GM18498 (cell line): ENCODE data around the gene RNF31.

Experiments used
- ATAC-seq: cut with Tn5 transposase; IDR thresholded peaks from one replicate; pipeline ENCODE4 v1.9.1; 2021; ENCODE audit warnings: mild to moderate bottlenecking, moderate library complexity; ENCODE audit not compliant: unreplicated experiment

RNF31 gene

DNA sequence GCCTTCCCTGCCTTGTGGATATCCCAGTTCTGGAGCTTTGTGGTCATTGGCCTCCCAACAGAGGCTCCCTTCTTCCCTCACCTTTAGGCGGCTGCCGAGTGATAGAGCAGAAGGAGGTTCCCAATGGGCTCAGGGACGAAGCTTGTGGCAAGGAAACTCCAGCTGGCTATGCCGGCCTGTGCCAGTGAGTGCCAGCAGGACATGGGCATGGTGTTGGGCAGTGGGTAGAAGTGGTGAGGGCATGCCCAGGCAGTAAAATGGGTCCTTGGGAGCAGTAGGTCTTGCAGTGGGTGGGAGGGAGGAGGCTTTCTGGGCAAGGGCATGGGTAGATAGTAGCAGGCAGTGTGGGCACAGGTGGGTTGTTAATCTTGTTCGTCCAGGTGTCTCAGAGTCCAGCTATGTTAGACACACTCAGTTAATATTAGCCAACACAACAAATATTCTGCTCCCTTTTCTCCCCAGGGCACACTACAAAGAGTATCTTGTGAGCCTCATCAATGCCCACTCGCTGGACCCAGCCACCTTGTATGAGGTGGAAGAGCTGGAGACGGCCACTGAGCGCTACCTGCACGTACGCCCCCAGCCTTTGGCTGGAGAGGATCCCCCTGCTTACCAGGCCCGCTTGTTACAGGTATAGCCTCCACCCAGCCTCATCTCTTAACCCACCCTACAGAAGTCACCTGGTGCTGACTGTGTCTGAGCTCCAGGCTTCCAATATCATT is 12.6 kb downstream of the RNF31 start:
- no peak for ATAC-seq

DNA sequence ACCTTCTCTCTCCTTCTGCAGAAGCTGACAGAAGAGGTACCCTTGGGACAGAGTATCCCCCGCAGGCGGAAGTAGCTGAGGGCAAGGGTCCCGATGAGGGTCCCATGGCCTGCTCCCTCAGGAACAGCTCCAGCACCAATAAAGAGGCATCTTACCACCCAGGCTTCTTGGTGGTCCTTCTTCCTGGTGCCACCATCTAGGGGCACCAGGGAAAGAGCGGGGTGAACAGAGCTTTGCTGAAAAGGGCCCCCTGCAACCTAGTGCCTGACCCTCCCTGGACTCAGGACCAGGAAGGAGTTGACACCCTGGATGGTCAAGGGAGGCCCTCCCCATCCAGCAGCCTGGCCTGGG is 13.2 kb downstream of the RNF31 start:
- ATAC-seq: peak; percentile 13

DNA sequence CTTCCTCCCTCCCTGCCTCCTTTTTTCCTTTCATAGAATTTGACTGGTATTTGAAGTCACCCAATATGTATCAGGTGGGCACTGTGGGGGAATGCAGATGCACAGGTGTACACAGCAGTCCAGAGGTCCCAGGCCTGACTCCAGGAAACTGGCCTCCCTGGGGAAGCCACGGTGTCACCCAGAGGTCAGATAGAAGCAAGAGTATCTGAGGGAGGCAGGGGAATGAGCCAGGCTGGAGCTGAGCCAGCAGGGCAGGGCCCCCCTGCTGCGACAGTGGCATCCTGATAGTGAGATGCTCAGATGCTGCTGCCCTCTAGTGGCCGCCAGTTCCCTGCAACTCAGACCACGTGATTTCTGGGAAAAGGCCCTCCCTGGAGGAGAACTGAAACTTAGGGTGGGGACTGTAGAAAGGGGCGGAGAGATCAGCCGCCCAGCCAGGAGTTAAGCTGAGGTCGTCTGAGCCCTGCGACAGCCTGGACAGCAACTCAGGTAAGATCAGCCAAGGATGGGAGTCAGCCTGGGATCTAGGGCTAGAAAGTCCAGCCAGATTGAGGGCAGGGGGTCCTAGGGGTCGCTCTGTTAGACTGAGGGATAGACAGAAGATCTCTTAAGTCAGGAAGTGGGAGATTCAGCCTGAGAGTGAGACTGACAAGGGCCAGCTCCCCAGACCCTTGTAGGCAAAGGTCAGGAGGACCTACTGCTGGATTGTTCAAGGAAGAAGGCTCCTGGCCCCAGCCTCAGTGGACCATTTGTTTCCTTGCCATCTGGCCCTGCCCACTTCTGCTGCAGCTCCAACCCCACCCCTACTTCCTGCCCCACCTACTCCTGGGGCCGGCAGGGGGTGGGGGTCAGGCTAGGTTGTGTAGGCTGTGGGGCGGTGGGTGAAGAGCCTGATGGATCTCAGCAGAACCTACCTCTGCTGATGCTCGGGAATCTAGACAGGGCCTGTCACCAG is 13.8 kb downstream of the RNF31 start, which contains the start of gene IRF9:
Gene IRF9 (plus strand): TSS at position 416 of the 955 bp plus-strand sequence. CDS start 880 bp downstream, outside the sequence.
- peak; percentile 80 for ATAC-seq

DNA sequence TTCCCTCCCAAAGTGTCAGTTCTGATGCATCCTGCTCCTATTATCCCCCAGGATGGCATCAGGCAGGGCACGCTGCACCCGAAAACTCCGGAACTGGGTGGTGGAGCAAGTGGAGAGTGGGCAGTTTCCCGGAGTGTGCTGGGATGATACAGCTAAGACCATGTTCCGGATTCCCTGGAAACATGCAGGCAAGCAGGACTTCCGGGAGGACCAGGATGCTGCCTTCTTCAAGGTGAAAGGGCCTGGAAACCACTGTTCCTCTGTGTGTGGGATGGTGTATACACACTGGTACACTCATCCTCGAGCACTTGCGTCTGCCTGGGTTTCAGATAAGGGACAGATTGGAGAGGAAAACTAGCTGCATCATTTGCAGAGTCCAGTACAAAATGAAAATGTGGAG is 14.8 kb downstream of the RNF31 start:
- ATAC-seq: no peak

DNA sequence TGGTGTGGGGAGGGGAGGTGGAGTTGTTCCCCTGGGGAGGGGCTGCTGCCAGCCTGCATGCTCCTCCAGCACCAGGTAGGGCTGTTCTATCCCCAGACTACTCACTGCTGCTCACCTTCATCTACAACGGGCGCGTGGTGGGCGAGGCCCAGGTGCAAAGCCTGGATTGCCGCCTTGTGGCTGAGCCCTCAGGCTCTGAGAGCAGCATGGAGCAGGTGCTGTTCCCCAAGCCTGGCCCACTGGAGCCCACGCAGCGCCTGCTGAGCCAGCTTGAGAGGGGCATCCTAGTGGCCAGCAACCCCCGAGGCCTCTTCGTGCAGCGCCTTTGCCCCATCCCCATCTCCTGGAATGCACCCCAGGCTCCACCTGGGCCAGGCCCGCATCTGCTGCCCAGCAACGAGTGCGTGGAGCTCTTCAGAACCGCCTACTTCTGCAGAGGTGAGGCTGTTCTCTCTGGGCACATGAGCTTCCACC is 17.3 kb downstream of the RNF31 start:
- ATAC-seq: no peak

DNA sequence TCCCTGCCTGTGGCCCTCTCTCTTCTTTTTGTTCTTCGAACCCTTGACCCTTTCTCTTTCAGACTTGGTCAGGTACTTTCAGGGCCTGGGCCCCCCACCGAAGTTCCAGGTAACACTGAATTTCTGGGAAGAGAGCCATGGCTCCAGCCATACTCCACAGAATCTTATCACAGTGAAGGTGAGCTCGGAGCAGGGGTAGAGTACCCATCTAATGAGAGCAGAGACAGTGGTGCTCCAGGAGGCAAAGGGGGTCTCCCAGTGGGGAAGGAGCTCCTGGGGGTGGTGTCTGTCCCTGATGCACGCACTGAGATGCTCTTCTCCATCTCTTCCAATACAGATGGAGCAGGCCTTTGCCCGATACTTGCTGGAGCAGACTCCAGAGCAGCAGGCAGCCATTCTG is 18.5 kb downstream of the RNF31 start:
- ATAC-seq: no peak

DNA sequence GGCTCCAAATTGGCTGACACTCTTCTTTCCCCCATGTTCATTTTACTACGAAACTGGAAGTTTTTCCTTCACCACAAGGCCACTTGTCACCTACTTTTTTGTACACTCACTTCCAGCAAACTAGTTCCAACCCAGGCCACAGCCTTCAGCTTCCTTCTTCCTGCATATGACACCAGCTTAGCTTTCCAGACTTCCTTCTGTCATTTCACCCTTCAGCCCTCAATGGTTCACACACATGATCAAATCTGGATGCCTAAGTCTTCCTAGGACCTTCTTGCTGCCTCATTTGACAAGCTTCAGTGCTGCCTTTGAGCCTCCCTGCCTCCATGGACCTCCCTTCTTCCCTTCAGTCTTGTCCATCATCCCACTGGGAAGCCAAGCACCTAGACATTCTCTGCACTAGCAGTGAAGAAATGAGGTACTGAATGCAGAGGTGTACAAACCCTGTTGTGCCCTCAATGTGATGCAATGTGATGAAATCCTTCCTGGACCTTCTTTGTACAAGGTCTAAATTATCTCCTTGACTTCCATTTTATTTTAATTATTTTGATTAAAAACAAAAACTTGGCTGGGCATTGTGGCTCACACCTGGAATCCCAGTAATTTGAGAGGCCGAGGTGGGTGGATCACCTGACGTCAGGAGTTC is 20.3 kb downstream of the RNF31 start:
- ATAC-seq: no peak

DNA sequence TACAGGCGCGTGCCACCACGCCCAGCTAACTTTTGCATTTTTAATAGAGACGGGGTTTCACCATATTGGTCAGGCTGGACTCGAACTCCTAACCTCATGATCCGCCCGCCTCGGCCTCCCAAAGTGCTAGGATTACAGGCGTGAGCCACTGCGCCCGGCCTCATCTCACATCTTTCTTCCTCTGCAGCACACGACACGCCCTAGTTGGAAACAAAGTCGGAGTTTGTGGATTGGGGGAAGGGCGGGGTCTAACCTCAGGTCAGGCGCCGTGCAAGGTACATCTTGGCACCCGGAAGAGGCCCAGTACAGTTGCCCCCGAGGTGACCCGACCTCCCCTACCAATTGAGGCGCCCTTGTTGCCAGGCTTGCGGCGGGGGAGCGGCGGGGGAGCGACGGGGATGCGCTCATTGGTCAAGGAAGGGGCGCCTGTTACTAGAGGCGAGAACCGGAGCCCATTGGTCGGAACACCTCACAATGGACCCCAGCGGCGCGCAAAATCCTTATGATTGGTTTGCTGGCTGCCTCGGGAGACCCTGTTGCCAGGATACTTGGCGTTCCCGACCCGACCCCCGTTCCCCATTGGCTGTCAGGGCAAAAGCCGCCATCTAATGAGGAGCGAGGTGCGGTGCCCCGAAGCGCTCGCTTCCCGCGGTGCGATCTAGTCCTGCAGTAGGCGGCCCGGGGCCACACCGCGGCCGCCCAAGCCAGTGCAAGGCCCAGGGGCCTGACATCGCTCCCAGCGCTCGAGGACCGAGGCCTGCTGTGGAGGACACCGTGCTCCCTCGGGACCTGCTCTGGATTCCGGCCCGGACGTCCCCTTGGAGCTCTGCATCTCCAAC is 24.3 kb downstream of the RNF31 start, which contains the start of gene REC8:
Gene REC8 (plus strand): TSS at position 659 of the 839 bp plus-strand sequence. CDS start 473 bp downstream, outside the sequence.
- ATAC-seq: peak; percentile 82

DNA sequence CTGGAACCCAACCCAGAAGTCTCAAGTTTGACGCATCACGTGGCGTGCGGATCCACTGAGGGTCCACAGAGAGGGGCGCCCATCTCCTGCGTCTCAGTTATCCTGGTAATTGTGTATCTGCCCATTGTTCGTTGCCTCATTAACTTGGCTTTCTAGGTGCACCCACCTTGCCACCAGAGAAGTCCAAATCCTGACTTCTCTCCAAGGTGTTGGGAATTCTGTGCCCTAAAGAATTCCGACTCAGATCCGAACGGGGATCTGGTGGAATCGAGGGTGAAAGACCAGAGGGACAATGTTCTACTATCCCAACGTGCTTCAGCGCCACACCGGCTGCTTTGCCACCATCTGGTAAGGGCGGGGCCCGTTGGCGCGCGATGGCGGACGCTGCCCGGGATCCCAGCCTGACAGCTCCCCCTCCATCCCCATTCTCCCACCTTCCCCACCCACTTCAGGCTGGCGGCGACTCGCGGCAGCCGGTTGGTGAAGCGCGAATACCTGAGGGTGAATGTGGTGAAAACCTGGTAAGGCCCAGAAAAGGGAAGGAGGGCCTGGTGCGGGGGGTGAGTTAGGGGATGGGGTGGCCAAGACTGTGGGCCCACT is 25.1 kb downstream of the RNF31 start:
- no peak for ATAC-seq

DNA sequence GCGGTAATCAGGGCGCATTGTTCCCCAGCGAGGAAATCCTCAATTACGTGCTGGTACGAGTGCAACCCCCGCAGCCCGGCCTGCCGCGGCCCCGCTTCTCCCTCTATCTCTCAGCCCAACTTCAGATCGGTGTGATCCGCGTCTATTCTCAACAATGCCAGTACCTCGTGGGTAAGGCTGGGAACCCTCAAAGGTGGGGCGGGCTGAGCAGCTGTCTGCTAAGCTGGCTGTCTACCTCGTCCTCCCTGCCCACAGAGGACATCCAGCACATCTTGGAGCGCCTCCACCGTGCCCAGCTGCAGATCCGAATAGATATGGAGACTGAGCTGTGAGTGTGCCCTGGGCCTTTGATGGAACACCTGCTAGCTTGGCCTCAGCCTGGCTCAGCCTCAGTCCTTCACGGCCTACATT is 25.6 kb downstream of the RNF31 start:
- ATAC-seq: no peak

DNA sequence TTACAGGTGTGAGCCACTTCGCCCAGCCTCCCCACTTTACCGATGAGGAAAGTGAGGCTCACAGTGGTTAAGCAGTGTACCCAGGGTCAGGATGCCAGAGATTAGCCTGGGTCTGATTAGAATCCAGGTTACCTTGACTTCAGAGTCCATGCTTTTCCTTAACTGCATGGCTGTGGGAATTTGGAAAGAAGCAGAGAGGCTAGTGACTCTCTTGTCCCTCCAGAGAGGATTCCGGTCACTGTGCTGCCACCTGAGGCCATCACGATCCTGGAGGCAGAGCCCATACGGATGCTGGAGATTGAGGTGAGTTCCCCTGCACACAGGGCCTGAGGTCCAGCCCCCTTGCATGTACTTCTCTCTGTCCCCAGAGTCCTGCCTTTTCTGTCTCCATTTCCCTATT is 29.3 kb downstream of the RNF31 start:
- ATAC-seq: no peak

DNA sequence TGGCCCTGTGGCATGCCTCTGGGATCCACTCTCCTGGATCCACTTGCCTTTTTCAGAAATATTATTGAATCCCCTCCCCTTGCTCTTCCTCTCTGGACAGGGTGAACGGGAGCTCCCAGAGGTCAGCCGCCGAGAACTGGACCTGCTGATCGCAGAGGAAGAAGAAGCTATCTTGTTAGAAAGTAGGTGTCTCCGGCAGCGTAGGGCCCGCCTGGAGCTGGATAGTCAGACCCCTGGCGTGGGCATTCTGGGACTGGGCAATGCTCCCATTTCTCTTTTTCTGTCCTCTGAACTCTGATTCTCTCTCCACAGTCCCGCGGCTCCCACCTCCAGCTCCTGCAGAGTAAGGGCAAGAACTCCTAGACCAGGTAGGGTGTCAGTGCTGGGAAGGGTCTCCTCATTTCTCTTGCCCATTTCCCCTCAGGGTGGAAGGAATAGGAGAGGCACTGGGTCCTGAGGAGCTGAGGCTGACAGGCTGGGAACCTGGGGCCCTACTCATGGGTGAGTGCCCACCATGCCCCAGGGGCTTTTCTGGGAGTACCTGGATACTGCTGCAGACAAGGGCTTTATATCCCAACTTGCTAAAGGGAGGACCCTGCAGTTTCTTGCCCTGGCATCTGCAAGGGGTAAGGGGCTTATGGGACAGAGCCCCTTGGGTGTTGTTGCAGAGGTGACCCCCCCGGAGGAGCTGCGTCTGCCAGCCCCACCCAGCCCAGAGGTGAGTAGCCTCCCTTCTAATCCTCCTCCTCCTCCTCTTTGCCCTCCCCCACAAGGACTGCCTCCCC is 29.9 kb downstream of the RNF31 start:
- no peak for ATAC-seq

DNA sequence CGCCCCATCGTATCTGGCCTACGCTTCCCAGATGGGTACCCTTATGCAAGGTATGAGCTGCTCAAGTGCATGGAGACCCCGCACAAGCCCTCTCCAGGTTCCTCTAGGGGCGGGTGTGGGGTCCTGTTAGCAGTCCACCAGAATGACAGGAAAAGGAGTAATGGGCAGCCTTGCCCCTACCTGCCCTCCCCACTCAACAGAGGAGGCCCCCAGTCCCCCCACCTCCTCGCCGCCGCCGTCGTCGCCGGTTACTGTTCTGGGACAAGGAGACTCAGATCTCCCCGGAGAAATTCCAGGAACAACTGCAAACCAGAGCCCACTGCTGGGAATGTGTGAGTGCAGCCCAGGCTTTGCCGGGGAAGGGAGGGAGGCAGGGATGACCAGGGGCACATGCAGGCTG is 30.6 kb downstream of the RNF31 start:
- ATAC-seq: no peak

DNA sequence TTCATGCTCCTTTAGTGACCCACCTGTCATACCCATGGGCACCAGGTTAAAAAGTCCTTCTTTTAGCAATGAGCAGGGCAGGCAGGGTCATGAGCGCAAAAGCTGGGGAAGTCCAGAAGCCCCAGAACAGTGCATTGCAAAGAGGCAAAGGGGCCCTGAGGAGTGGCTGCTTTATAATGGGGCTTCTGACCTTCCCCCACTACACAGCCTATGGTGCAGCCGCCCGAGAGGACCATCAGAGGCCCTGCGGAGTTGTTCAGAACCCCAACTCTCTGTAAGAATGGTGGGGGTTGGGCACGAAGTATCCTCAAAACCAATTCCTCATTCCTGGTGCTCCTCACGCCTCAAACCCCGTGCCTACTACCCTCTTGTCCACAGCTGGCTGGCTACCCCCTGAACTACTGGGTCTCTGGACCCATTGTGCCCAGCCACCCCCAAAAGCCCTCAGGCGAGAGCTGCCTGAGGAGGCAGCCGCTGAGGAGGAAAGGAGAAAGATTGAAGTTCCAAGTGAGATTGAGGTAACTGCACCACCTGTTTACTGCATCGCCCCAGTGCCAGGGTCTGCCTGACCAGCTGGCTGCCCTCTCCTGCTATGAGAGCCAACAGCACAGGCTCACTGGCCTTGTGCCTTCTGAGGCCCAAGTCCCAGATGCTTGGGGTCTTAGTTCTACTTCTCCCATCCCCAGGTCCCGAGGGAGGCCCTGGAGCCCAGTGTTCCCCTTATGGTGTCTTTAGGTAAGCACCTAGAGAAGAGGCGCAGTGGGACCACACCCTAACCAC is 31.3 kb downstream of the RNF31 start:
- ATAC-seq: no peak

DNA sequence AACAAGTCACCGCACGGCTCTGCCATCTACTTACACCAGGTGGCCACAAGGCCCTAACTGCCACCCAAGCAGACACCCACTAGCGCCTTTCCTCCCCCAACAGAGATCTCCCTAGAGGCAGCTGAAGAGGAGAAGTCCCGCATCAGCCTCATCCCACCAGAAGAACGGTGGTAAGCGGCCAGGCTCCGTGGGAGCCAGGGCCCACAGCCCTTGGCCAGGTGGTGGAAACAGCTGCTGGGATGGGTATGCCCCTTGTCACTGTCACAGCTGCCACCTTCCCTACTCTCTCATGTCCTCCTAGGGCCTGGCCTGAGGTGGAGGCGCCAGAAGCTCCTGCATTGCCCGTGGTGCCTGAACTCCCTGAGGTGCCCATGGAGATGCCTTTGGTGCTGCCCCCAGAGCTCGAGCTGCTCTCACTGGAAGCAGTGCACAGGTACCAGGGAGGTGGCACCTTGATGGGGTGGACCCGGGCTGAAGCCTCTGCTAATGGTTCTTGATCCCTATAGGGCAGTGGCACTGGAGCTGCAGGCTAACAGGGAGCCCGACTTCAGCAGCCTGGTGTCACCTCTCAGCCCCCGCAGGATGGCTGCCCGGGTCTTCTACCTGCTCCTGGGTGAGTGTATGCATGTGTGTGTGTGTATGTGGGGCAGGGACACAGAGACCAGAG is 32.1 kb downstream of the RNF31 start:
- no peak for ATAC-seq

DNA sequence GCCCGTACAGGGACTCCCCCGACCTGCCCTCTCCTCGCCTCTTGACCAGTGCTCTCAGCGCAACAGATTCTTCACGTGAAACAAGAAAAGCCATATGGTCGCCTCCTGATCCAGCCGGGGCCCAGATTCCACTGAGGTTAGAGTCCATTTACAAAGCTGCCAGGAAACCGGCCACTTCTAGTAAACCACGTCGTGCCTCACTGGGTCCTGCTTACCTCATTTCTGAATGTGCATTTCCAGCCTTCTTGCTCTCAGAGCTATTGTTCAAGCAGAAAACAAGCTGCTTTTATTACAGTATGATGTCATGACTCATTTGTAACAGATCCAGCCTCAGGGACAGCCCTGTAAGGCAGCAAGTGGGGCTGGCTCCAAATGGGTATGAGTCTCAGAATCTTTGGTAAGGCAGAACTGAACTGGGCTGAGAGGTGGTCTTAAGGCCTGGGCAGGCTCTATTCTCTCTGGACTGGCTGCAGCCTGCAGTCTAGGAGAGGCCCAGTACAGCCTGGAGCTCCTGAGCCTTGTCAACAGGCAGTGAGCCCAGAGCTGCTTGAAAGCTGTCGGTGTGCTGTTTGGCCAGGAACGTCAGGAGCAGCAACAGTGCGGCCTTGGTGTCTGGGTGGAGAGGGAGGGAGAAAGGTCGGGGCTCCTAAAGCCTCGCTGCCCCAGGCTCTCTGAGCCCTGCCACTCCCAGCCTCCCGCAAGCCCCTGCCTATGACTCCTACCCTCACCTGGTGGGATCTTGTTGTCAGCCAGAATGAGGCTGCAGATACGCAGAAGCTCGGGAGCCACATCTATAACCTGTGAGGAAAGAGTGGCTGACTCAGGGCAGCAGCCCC is 32.9 kb downstream of the RNF31 start:
- ATAC-seq: no peak
